Activated CD8-positive, alpha-beta T cell treated with anti-CD3 and anti-CD28 coated beads for 36 hours (primary cell): ENCODE measurements around the gene SKP2. TPM values are rescaled to one million over a fixed set of nuclear protein-coding genes. Genes with fewer than 3 reads are reported as not detected.

Experiments used
- ATAC-seq: fragments of 200-7000 bp; cut with Tn5 transposase; one replicate; pipeline ENCODE4 v1.10.0; 2021; ENCODE audit warnings: mild to moderate bottlenecking, moderate library complexity
- CTCF ChIA-PET: fragments of 350-600 bp; sonication (Branson Sonifier 250); formaldehyde crosslinking; loops from one replicate; lab custom pipeline; 2021; ENCODE audit warnings: antibody characterized with exemption; lab: Charles Lee
- POLR2A ChIA-PET: fragments of 350-600 bp; sonication (Branson Sonifier 250); formaldehyde crosslinking; loops from one replicate; lab custom pipeline; 2021; ENCODE audit warnings: antibody characterized with exemption; lab: Charles Lee
- DNase-seq: peaks from one replicate; pipeline ENCODE4 v3.0.0-alpha.2; 2020
- H3K27ac Mint-ChIP-seq: one replicate; pipeline ENCODE4 v1.8.0; 2021; ENCODE audit warnings: mild to moderate bottlenecking, mixed read lengths
- H3K27me3 Mint-ChIP-seq: one replicate; pipeline ENCODE4 v1.8.0; 2021; ENCODE audit warnings: mixed read lengths
- H3K36me3 Mint-ChIP-seq: one replicate; pipeline ENCODE4 v1.8.0; 2021; ENCODE audit warnings: low read depth, mixed read lengths
- H3K4me1 Mint-ChIP-seq: one replicate; pipeline ENCODE4 v1.8.0; 2021; ENCODE audit warnings: low read depth, mixed read lengths
- H3K4me3 Mint-ChIP-seq: one replicate; pipeline ENCODE4 v1.8.0; 2021; ENCODE audit warnings: mild to moderate bottlenecking, moderate library complexity, mixed read lengths
- H3K9me3 Mint-ChIP-seq: one replicate; pipeline ENCODE4 v1.8.0; 2021; ENCODE audit warnings: mixed read lengths
- intact Hi-C: fragments of 100-400 bp; cut with micrococcal nuclease; formaldehyde crosslinking; loops from one replicate; pipeline ENCODE4 v1.10.0; 2022
- total RNA-seq, 2 experiments: library from RNA; stranded (reverse); gene quantifications; one replicate each; pipeline ENCODE4 v1.2.3, GENCODE V29; 2021
- TF ChIP-seq, protein P1 (sequence below): fragments of 200-600 bp; IDR thresholded peaks from one replicate; pipeline ENCODE4 v1.8.0; 2022; ENCODE audit warnings: antibody characterized with exemption, mild to moderate bottlenecking

The SKP2 gene
- total RNA-seq, 2 experiments from 2014 or later, result 55.8 to 60.2 TPM

DNA sequence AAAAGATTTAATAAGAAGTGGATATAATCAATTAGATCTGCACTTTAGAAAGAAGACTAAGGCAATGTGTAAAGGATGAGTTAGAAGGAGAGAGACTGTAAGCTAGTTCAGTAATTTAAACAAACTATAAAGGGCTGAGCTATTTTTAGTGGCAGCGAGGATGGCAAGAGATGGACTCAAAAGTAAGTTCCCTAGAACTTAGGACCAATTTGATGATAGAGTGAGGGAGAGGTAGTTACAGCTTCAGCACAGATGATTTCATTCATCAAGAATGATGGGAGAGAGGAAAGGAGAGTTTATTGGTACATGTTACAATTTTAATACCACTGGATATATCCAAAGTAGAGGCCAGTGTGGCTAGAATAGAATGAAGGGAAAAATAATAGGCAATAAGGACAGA, 70.7 kb downstream of the SKP2 start:
- ATAC-seq (no peak), DNase-seq (no peak)
- H3K4me1 Mint-ChIP-seq, result no peaks in the 10 kb centered on the region
- ChIA-PET CTCF (no interaction called here), POLR2A (interaction anchor here (0.6 kb wide), 1 partner anchor 16 kb away, joined by 3 read pairs; no protein-coding TSS in a partner anchor)
- no peaks in the 10 kb centered on the region for H3K9me3 Mint-ChIP-seq
- H3K36me3 Mint-ChIP-seq, result peaks cover 21% of the 10 kb centered on the region
- H3K4me3 Mint-ChIP-seq, result no peak overlapping the region
- H3K27ac Mint-ChIP-seq, result no peak overlapping the region
- no peaks in the 10 kb centered on the region for H3K27me3 Mint-ChIP-seq
- TF ChIP-seq, protein P1, sequence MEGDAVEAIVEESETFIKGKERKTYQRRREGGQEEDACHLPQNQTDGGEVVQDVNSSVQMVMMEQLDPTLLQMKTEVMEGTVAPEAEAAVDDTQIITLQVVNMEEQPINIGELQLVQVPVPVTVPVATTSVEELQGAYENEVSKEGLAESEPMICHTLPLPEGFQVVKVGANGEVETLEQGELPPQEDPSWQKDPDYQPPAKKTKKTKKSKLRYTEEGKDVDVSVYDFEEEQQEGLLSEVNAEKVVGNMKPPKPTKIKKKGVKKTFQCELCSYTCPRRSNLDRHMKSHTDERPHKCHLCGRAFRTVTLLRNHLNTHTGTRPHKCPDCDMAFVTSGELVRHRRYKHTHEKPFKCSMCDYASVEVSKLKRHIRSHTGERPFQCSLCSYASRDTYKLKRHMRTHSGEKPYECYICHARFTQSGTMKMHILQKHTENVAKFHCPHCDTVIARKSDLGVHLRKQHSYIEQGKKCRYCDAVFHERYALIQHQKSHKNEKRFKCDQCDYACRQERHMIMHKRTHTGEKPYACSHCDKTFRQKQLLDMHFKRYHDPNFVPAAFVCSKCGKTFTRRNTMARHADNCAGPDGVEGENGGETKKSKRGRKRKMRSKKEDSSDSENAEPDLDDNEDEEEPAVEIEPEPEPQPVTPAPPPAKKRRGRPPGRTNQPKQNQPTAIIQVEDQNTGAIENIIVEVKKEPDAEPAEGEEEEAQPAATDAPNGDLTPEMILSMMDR, result no peak
- intact Hi-C loops, result no loop called here

DNA sequence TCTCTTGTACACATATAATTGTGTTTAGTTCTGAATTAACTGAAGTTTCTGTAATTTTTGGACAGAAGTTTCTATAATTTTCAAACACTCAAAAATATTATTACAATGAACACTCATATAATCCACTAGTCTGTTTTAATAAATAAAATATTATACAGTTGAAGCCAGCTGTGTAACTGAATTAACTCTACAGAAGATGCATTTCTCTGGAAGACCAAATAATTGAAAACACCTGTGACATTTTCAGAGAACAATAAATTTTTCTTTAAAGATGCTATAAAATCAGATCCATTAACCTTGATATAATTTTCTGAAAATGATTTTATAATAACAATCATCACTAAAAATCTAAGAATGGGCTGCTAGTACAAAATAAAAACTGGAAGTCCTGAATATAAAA, 75.1 kb downstream of the SKP2 start:
- no peak overlapping the region for H3K27ac Mint-ChIP-seq
- POLR2A ChIA-PET, result no interaction called here
- ATAC-seq (no peak), DNase-seq (no peak)
- no peaks in the 10 kb centered on the region for H3K4me1 Mint-ChIP-seq
- TF ChIP-seq, protein P1, result no peak
- H3K9me3 Mint-ChIP-seq, result no peaks in the 10 kb centered on the region
- no peaks in the 10 kb centered on the region for H3K27me3 Mint-ChIP-seq
- peaks cover 4% of the 10 kb centered on the region for H3K36me3 Mint-ChIP-seq
- intact Hi-C loops, result no loop called here
- no peak overlapping the region for H3K4me3 Mint-ChIP-seq
- CTCF ChIA-PET, result interaction anchor here (0.9 kb wide), 1 partner anchor 11 kb away, joined by 3 read pairs; no protein-coding TSS in a partner anchor

DNA sequence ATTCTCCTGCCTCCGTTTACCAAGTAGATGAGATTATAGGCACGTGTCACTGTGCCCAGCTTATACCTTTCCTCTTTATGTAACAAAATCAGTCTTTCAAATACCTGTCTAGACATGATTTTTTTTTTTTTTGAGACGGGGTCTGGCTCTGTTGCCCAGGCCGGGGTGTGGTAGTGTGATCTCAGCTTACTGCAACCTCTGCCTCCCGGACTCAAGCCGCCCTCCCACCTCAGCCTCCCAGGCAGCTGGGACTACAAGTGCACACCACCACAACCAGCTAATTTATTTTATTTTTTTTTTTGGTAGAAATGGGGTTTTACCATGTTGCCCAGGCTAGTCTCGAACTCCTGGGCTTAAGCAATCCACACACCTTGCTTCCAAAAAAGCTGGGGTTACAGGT, 76.6 kb downstream of the SKP2 start:
- Mint-ChIP-seq H3K27me3 (no peaks in the 10 kb centered on the region), H3K9me3 (no peaks in the 10 kb centered on the region), H3K27ac (no peak overlapping the region), H3K4me1 (no peaks in the 10 kb centered on the region), H3K4me3 (no peak overlapping the region), H3K36me3 (peaks cover 4% of the 10 kb centered on the region)
- DNase-seq, result no peak
- TF ChIP-seq, protein P1, result no peak
- no peak for ATAC-seq
- intact Hi-C loops, result no loop called here
- POLR2A ChIA-PET, result no interaction called here
- CTCF ChIA-PET, result interaction anchor here (1.0 to 3.1 kb wide), 2 partner anchors 9 to 13 kb away, joined by 3 to 12 read pairs; partner anchors contain the start of gene NADK2

DNA sequence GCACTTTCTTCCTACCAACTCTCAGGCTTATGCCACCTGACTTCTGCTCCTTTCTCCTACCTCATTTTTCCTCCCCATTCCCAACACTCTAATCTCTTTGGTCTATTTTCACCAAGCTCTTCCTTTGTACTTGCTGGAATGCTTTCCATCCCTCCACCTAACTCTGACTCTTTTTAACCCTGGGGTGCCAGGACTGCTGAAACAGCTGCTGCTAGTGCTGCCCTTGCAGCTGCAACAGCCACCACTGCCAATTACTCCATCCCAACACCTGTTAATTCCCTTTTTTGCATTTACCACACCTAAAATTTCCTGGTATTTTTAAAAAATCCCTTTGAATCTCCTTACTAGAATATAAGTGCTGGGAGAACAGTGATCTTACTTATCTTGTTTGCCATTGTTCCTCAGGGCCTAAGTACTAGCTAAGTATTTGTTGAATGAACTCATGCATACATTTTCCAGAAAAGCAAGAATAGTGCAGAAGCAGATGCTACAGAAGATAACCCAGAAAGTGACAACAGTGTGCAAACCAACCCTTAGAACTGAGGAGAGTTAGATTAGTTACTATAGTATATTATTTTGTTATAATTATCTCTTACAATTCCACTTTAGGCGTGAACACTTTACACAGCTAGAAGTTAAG, 78.4 kb downstream of the SKP2 start:
- H3K4me3 Mint-ChIP-seq, result no peak overlapping the region
- TF ChIP-seq, protein P1, result no peak
- ATAC-seq (no peak), DNase-seq (no peak)
- H3K36me3 Mint-ChIP-seq, result no peaks in the 10 kb centered on the region
- ChIA-PET CTCF (interaction anchor here (0.6 to 3.1 kb wide), 2 partner anchors 11 to 167 kb away, joined by 3 to 12 read pairs; partner anchors contain the start of gene NADK2), POLR2A (no interaction called here)
- no peaks in the 10 kb centered on the region for H3K9me3 Mint-ChIP-seq
- H3K27me3 Mint-ChIP-seq, result no peaks in the 10 kb centered on the region
- H3K4me1 Mint-ChIP-seq, result no peaks in the 10 kb centered on the region
- H3K27ac Mint-ChIP-seq, result no peak overlapping the region
- intact Hi-C loops, result no loop called here

DNA sequence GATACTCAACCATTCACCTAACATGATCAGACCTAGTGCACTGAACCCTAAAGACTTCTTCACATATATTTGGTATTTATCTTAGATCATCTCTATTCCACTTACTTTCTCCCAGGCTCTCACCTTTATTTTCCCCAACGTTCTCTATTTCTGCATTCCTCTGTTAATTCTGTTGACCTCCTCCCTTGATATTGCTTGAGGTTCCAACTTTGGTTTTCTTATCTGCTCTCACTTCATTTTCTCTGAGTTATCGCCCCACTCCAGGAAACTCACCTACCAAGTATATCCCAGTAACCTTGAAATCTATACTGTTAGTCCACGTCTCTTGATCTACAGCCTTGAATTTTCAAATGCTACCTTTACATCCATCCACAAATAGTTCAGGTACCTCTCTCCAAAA, 80.6 kb downstream of the SKP2 start:
- H3K4me1 Mint-ChIP-seq, result peaks cover 6% of the 10 kb centered on the region
- POLR2A ChIA-PET, result no interaction called here
- intact Hi-C loops, result no loop called here
- no peak overlapping the region for H3K4me3 Mint-ChIP-seq
- no peaks in the 10 kb centered on the region for H3K27me3 Mint-ChIP-seq
- H3K9me3 Mint-ChIP-seq, result no peaks in the 10 kb centered on the region
- TF ChIP-seq, protein P1, result no peak
- no peaks in the 10 kb centered on the region for H3K36me3 Mint-ChIP-seq
- H3K27ac Mint-ChIP-seq, result no peak overlapping the region
- ATAC-seq (no peak), DNase-seq (no peak)
- CTCF ChIA-PET, result no interaction called here
